Measurements from ENCODE around the gene SMCO3.

DNA sequence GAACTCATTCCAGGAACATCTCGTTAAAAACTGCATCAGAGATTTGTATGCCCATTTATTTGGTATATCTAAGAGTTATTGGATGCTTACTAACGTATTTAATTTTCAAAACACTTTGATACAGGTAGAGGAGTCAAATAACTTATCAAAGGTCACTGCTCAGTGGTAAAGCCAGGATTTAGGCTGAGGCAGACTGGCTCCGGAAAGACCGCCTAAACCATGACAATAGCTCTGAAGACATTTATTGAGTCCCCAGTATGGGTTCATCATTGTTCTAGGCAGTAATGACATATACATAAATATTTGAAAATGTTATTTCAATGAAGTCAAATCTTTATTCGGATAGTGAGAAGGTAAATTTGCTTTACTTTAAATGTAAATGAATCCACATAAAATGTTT, 41.0 kb downstream of the SMCO3 start:
- TF ChIP-seq, protein P1, sequence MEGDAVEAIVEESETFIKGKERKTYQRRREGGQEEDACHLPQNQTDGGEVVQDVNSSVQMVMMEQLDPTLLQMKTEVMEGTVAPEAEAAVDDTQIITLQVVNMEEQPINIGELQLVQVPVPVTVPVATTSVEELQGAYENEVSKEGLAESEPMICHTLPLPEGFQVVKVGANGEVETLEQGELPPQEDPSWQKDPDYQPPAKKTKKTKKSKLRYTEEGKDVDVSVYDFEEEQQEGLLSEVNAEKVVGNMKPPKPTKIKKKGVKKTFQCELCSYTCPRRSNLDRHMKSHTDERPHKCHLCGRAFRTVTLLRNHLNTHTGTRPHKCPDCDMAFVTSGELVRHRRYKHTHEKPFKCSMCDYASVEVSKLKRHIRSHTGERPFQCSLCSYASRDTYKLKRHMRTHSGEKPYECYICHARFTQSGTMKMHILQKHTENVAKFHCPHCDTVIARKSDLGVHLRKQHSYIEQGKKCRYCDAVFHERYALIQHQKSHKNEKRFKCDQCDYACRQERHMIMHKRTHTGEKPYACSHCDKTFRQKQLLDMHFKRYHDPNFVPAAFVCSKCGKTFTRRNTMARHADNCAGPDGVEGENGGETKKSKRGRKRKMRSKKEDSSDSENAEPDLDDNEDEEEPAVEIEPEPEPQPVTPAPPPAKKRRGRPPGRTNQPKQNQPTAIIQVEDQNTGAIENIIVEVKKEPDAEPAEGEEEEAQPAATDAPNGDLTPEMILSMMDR (IDR thresholded peaks at IDR 0.05; ENCODE audit: poor library complexity, severe bottlenecking) = no peak
- TF ChIP-seq TAF1 (IDR thresholded peaks at IDR 0.05; ENCODE audit: low read depth) = no peak
- no peak for TF ChIP-seq EZH2 (IDR thresholded peaks at IDR 0.05; ENCODE audit: borderline replicate concordance, insufficient read depth, low read length, poor library complexity, severe bottlenecking)
